Suprapubic skin (tissue), 4 donors: Measurements from ENCODE around the gene NPIPA1. TPM values are rescaled to one million over a fixed set of nuclear protein-coding genes. Genes with fewer than 3 reads are reported as not detected.

ENCODE experiments used
- DNase-seq, 2 donors: peaks; one replicate each; pipeline ENCODE4 v3.0.0-alpha.2; 2019; ENCODE audit warnings: low spot score in 2 of 2
- H3K27ac ChIP-seq: fragments of 200-600 bp; sonication (generic); one replicate; pipeline ENCODE4 v1.5.1; 2019
- H3K27me3 ChIP-seq: fragments of 200-600 bp; sonication (generic); one replicate; pipeline ENCODE4 v1.5.1; 2019
- H3K36me3 ChIP-seq: fragments of 200-600 bp; sonication (generic); one replicate; pipeline ENCODE4 v1.5.1; 2019
- H3K4me1 ChIP-seq: fragments of 200-600 bp; sonication (generic); one replicate; pipeline ENCODE4 v1.5.1; 2019
- H3K4me3 ChIP-seq: fragments of 200-600 bp; sonication (generic); one replicate; pipeline ENCODE4 v1.5.1; 2019; ENCODE audit warnings: mild to moderate bottlenecking
- H3K9me3 ChIP-seq: fragments of 200-600 bp; sonication (generic); one replicate; pipeline ENCODE4 v1.5.1; 2019
- CTCF ChIP-seq, 2 donors: fragments of 200-600 bp in 1 of 2; fragments of 450-650 bp in 1 of 2; sonication (generic) in 1 of 2; IDR thresholded peaks; one replicate each; pipeline ENCODE4 v1.5.1; 2016 to 2019; ENCODE audit warnings: antibody characterized with exemption in 2 of 2, mild to moderate bottlenecking in 1 of 2, moderate library complexity in 1 of 2
- EP300 ChIP-seq: sonication (generic); formaldehyde crosslinking; IDR thresholded peaks from one replicate; pipeline ENCODE4 v1.6.1; 2017; ENCODE audit warnings: antibody characterized with exemption
- POLR2A ChIP-seq, 2 donors: fragments of 450-650 bp; IDR thresholded peaks; one replicate each; pipeline ENCODE4 v1.6.1; 2017; ENCODE audit warnings: antibody characterized with exemption in 2 of 2, mild to moderate bottlenecking in 2 of 2, moderate library complexity in 2 of 2
- POLR2AphosphoS5 ChIP-seq, 3 donors: sonication (generic); formaldehyde crosslinking; IDR thresholded peaks; one replicate each; pipeline ENCODE4 v1.6.1; 2017; ENCODE audit warnings: antibody characterized with exemption in 3 of 3
- WGBS: methylation state at CpG from one replicate; pipeline ENCODE4 v1.1.5; 2018; 5-methylcytosine and 5-hydroxymethylcytosine counted together
- total RNA-seq, 4 donors: library from RNA; depleted of rRNA; stranded (reverse); fragments of >200 nt; gene quantifications; one replicate each; pipeline ENCODE4 v1.1.0, GENCODE V29; 2016

Gene NPIPA1
- total RNA-seq, 4 donors from 2014 or later: 76.1 to 187 (median 78.8) TPM

- TF ChIP-seq POLR2AphosphoS5 (IDR thresholded peaks at IDR 0.05): no peak
- TF ChIP-seq CTCF (IDR thresholded peaks at IDR 0.05): no peak
- TF ChIP-seq POLR2A (IDR thresholded peaks at IDR 0.05): no peak
- TF ChIP-seq EP300: no peak
- Histone ChIP-seq H3K27me3 (no peaks in the 10 kb centered on the region), H3K36me3 (no peaks in the 10 kb centered on the region), H3K4me1 (peaks cover 4% of the 10 kb centered on the region), H3K9me3 (no peaks in the 10 kb centered on the region), H3K27ac (no peak overlapping the region), H3K4me3 (no peak overlapping the region)
- 65% methylated on average over 16 of the region's 16 CpGs for WGBS
- DNase-seq: peak in 1 of 2 donors; percentile 80
Observed at GRCh38 chr16:14955546-14956231, 18.4 kb downstream of the NPIPA1 start.

GRCh38 chr16:14957576-14958322 is 20.5 kb downstream of the NPIPA1 start:
- H3K4me1 ChIP-seq: peaks cover 4% of the 10 kb centered on the region
- no peak overlapping the region for H3K27ac ChIP-seq
- H3K27me3 ChIP-seq: no peaks in the 10 kb centered on the region
- 94% methylated on average over 23 of the region's 28 CpGs for WGBS
- H3K36me3 ChIP-seq: no peaks in the 10 kb centered on the region
- no peak overlapping the region for H3K4me3 ChIP-seq
- DNase-seq: peak in 1 of 2 donors; percentile 83
- no peak for TF ChIP-seq CTCF (IDR thresholded peaks at IDR 0.05)
- TF ChIP-seq POLR2A (IDR thresholded peaks at IDR 0.05): no peak
- no peak for TF ChIP-seq POLR2AphosphoS5 (IDR thresholded peaks at IDR 0.05)
- no peak for TF ChIP-seq EP300
- H3K9me3 ChIP-seq: no peaks in the 10 kb centered on the region

DNA sequence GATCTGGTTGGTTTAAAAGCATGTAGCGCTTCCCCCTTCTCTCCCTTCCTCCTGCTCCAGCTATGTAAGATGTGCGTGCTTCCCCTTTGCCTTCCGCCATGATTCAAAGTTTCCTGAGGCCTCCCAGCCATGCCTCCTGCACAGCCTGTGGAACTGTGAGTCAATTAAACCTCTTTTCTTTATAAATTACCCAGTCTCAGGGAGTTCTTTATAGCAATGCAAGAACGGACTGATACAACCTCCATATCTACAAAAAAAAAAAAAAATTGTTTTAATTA is 21.0 kb downstream of the NPIPA1 start:
- H3K36me3 ChIP-seq: no peaks in the 10 kb centered on the region
- H3K4me1 ChIP-seq: peaks cover 4% of the 10 kb centered on the region
- TF ChIP-seq EP300 (no peak), POLR2AphosphoS5 (IDR thresholded peaks at IDR 0.05) (no peak), CTCF (IDR thresholded peaks at IDR 0.05) (no peak), POLR2A (IDR thresholded peaks at IDR 0.05) (no peak)
- no peaks in the 10 kb centered on the region for H3K27me3 ChIP-seq
- DNase-seq: no peak
- no peak overlapping the region for H3K4me3 ChIP-seq
- H3K27ac ChIP-seq: no peak overlapping the region
- H3K9me3 ChIP-seq: no peaks in the 10 kb centered on the region
- 93% methylated on average over 4 of the region's 4 CpGs for WGBS

DNA sequence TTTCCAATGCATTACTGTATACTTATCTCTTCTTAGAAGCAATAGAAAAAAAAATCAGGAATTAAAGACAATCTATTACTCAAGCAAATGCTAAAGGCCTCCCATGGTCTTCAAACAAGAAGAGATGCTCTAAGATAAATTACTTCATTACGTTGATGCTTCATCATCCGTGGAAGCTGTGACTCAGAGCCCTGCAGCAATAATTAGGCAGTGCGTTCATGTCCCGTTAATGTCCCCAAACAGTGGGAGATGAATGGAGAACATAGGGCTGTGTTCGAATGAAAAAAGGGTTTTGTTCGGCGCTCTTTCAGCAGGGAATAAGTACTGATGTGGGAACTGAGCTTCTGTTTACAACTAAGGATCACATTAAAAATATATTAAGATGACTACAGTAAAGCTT is 21.7 kb downstream of the NPIPA1 start:
- H3K9me3 ChIP-seq: no peaks in the 10 kb centered on the region
- H3K36me3 ChIP-seq: no peaks in the 10 kb centered on the region
- 62% methylated on average over 7 of the region's 7 CpGs for WGBS
- no peak overlapping the region for H3K27ac ChIP-seq
- no peak for DNase-seq
- peaks cover 4% of the 10 kb centered on the region for H3K4me1 ChIP-seq
- TF ChIP-seq EP300: no peak
- TF ChIP-seq CTCF (IDR thresholded peaks at IDR 0.05): no peak
- TF ChIP-seq POLR2A (IDR thresholded peaks at IDR 0.05): no peak
- TF ChIP-seq POLR2AphosphoS5 (IDR thresholded peaks at IDR 0.05): no peak
- H3K4me3 ChIP-seq: no peak overlapping the region
- no peaks in the 10 kb centered on the region for H3K27me3 ChIP-seq

GRCh38 chr16:14961405-14962186 is 24.4 kb downstream of the NPIPA1 start:
- TF ChIP-seq EP300 (no peak), POLR2AphosphoS5 (IDR thresholded peaks at IDR 0.05) (no peak), CTCF (IDR thresholded peaks at IDR 0.05) (no peak), POLR2A (IDR thresholded peaks at IDR 0.05) (no peak)
- Histone ChIP-seq H3K9me3 (no peaks in the 10 kb centered on the region), H3K36me3 (no peaks in the 10 kb centered on the region), H3K4me1 (no peaks in the 10 kb centered on the region), H3K27ac (no peak overlapping the region), H3K4me3 (no peak overlapping the region), H3K27me3 (no peaks in the 10 kb centered on the region)
- no peak for DNase-seq
- 93% methylated on average over 11 of the region's 11 CpGs for WGBS
